ENCODE data around the gene PAQR4. TPM values are rescaled to one million over a fixed set of nuclear protein-coding genes. Genes with fewer than 3 reads are reported as not detected.
A peak's percentile ranks its signal among the peaks of the same experiment; 100 is the strongest.

Gene PAQR4
- total and polyA plus RNA-seq, 10 of the 15 experiments (the other 5 are each of a cell fraction or from before 2014, with no cell fraction given), result 0.39 to 31.8 (median 13.5) TPM

GRCh38 chr16:2968738-2969544 lies at the start of gene PAQR4 (continued):
- TF ChIP-seq CEBPB (IDR thresholded peaks at IDR 0.05; ENCODE audit: borderline replicate concordance in 1 of 2, low read depth in 2 of 2, low read length in 2 of 2), result 0 out of 4 replicates have a peak, but pooled peaks of 1 of the 2 experiments have one; percentile 9
- peak; percentile 78 for TF ChIP-seq E2F8 (IDR thresholded peaks at IDR 0.05; ENCODE audit: low read depth, partially characterized antibody)
- peak; percentile 39; the same call in 1 of the 2 replicates for TF ChIP-seq LARP7 (IDR thresholded peaks at IDR 0.05)
- TF ChIP-seq RAD51 (IDR thresholded peaks at IDR 0.05), result no peak
- TF ChIP-seq SKIL (IDR thresholded peaks at IDR 0.05; ENCODE audit: low read depth, poor library complexity, severe bottlenecking), result no peak
- no peak for TF ChIP-seq TARDBP (IDR thresholded peaks at IDR 0.05; ENCODE audit: borderline replicate concordance)
- TF ChIP-seq BCLAF1 (IDR thresholded peaks at IDR 0.05), result no peak
- TF ChIP-seq JUND (IDR thresholded peaks at IDR 0.05; ENCODE audit: low read depth, low read length), result 0 out of 2 replicates have a peak, but pooled peaks have one; percentile 3
- no peak for TF ChIP-seq BCL3 (IDR thresholded peaks at IDR 0.05; ENCODE audit: borderline replicate concordance, insufficient read depth, low read depth, low read length, poor library complexity, severe bottlenecking)
- TF ChIP-seq NBN (IDR thresholded peaks at IDR 0.05), result peak; percentile 92
- TF ChIP-seq EP300 (IDR thresholded peaks at IDR 0.05; ENCODE audit: borderline replicate concordance in 1 of 2, control insufficient read depth in 1 of 2, low read depth in 2 of 2, low read length in 2 of 2), result 0 out of 4 replicates have a peak, but pooled peaks of 1 of the 2 experiments have one; percentile 7
- peak; percentile 53 for TF ChIP-seq DPF2 (IDR thresholded peaks at IDR 0.05)
- TF ChIP-seq CHD4 (IDR thresholded peaks at IDR 0.05), result no peak
- TF ChIP-seq GATAD2B (conservative IDR thresholded peaks at IDR 0.05; ENCODE audit: low read depth), result peak; percentile 60; the same call in 1 of the 2 replicates
- TF ChIP-seq MTA2 (IDR thresholded peaks at IDR 0.05; ENCODE audit: low read depth), result peak; percentile 25; the same call in 1 of the 2 replicates
- no peak for TF ChIP-seq HDAC2 (IDR thresholded peaks at IDR 0.05)
- TF ChIP-seq E2F4 (IDR thresholded peaks at IDR 0.05; ENCODE audit: low read depth, low read length), result peak; percentile 86
- peak; percentile 86 for TF ChIP-seq MXI1 (IDR thresholded peaks at IDR 0.05; ENCODE audit: low read depth, low read length)
- TF ChIP-seq HDGF (IDR thresholded peaks at IDR 0.05), result peak; percentile 71; the same call in 1 of the 2 replicates
